ENCODE data around the gene TCAP.

The TCAP gene

GRCh38 chr17:39651923-39652586 is 13.1 kb upstream of the TCAP start:
- DNase-seq (ENCODE audit: low spot score) = no peak

- DNase-seq (ENCODE audit: low spot score) = no peak
Measured at GRCh38 chr17:39652587-39653315, 12.4 kb upstream of the TCAP start.

GRCh38 chr17:39653316-39653661 is 11.9 kb upstream of the TCAP start:
- no peak for DNase-seq (ENCODE audit: low spot score)

- peak; percentile 80 for DNase-seq (ENCODE audit: low spot score)
Measured at GRCh38 chr17:39653662-39654331, 11.4 kb upstream of the TCAP start.

GRCh38 chr17:39655105-39655504 is 10.0 kb upstream of the TCAP start:
- no peak for DNase-seq (ENCODE audit: low spot score)

- no peak for DNase-seq (ENCODE audit: low spot score)
Measured at GRCh38 chr17:39658346-39658745, 6.8 kb upstream of the TCAP start.

- no peak for DNase-seq (ENCODE audit: low spot score)
Measured at GRCh38 chr17:39658760-39659159, 6.4 kb upstream of the TCAP start.

- no peak for DNase-seq (ENCODE audit: low spot score)
Measured at GRCh38 chr17:39659279-39660010, 5.7 kb upstream of the TCAP start.

GRCh38 chr17:39660011-39660360 is 5.2 kb upstream of the TCAP start:
- no peak for DNase-seq (ENCODE audit: low spot score)

GRCh38 chr17:39660397-39661385 is 4.5 kb upstream of the TCAP start:
- no peak for DNase-seq (ENCODE audit: low spot score)

- no peak for DNase-seq (ENCODE audit: low spot score)
Measured at GRCh38 chr17:39661744-39662541, 3.2 kb upstream of the TCAP start.

- DNase-seq (ENCODE audit: low spot score) = no peak
Measured at GRCh38 chr17:39662551-39663339, 2.4 kb upstream of the TCAP start.

- DNase-seq (ENCODE audit: low spot score) = no peak
Measured at GRCh38 chr17:39663340-39663687, 1.8 kb upstream of the TCAP start.

- DNase-seq (ENCODE audit: low spot score) = no peak
Measured at GRCh38 chr17:39663688-39664580, 1.2 kb upstream of the TCAP start.

GRCh38 chr17:39665642-39666224 is 584 bp downstream of the TCAP start:
- no peak for DNase-seq (ENCODE audit: low spot score)

- no peak for DNase-seq (ENCODE audit: low spot score)
Measured at GRCh38 chr17:39666231-39666600, 1.1 kb downstream of the TCAP start.

- DNase-seq (ENCODE audit: low spot score) = no peak
Measured at GRCh38 chr17:39666601-39667261, 1.6 kb downstream of the TCAP start.
